HFFc6 (cell line): ENCODE results near the gene THEM5. TPM values are rescaled to one million over a fixed set of nuclear protein-coding genes. Genes with fewer than 3 reads are reported as not detected.
"Not testable (repeated sequence)": the region's sequence is repeated elsewhere in the genome, so short reads cannot be mapped to it uniquely, and the experiment has no call there.

ENCODE experiments used
- DNase-seq: peaks from one replicate; pipeline ENCODE4 v3.0.0-alpha.2; 2018
- H3K27ac Mint-ChIP-seq: 2 replicates; pipeline ENCODE4 v1.8.0; 2020; ENCODE audit warnings: mild to moderate bottlenecking, mixed read lengths
- H3K27me3 Mint-ChIP-seq: 2 replicates; pipeline ENCODE4 v1.8.0; 2021; ENCODE audit warnings: mild to moderate bottlenecking, moderate library complexity, mixed read lengths; ENCODE audit not compliant: insufficient read depth
- H3K36me3 Mint-ChIP-seq: 2 replicates; pipeline ENCODE4 v1.8.0; 2021; ENCODE audit warnings: low read depth, mixed read lengths
- H3K4me1 Mint-ChIP-seq: 2 replicates; pipeline ENCODE4 v1.8.0; 2020; ENCODE audit warnings: low read depth, mixed read lengths
- H3K4me3 Mint-ChIP-seq: 2 replicates; pipeline ENCODE4 v1.8.0; 2020; ENCODE audit warnings: mild to moderate bottlenecking, moderate library complexity, mixed read lengths
- H3K9me3 Mint-ChIP-seq: 2 replicates; pipeline ENCODE4 v1.8.0; 2020; ENCODE audit warnings: mild to moderate bottlenecking, mixed read lengths
- long read RNA-seq: library from polyadenylated mRNA; unstranded; transcript quantifications from one replicate; pipeline ENCODE4 v2.0.0, GENCODE V29; 2019
- total RNA-seq, 6 experiments: library from RNA; stranded (reverse); fragmentation: NEBNext Ultra II Directional; extraction: Animal tissue kit (Norgen Biotek cat#: 25700); gene quantifications; 2 replicates in 1 of 6; 3 replicates in 5 of 6; pipeline ENCODE4 v1.2.3, GENCODE V29; 2021
- TF ChIP-seq, protein P1 (sequence below): fragments of 200-600 bp; sonication (generic); IDR thresholded peaks from 2 replicates; pipeline ENCODE4 v1.5.0; 2021; ENCODE audit warnings: antibody characterized with exemption, mild to moderate bottlenecking

THEM5 gene, protein sequence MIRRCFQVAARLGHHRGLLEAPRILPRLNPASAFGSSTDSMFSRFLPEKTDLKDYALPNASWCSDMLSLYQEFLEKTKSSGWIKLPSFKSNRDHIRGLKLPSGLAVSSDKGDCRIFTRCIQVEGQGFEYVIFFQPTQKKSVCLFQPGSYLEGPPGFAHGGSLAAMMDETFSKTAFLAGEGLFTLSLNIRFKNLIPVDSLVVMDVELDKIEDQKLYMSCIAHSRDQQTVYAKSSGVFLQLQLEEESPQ
- not detected for total RNA-seq
- long read RNA-seq, result 0 reads

DNA sequence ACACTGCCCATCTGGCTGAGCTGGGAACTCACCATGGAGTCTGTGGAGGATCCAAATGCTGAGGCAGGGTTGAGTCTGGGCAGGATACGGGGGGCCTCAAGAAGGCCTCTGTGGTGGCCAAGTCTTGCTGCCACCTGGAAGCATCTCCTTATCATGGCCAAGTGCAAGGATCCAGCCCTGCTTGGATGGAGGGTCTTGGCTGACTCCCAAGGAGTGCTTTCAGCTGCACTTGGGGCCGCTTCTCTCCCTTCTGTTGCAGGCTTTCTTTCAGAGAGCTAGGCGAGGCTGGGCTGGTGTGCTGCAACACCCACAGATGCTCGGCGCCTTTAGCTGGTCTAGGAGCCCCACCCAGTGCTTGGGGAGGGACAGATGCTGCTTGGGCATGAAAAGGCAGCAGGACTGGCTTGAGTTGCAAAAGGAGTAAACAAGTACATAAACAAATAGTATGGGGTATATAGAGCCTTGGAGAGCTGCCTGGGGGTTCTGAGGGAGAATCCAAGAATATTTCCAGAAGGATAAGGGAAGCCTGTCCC, at the start of gene THEM5:
TSS of gene THEM5 (minus strand) at position 302 of the 533 bp plus-strand sequence. CDS start at position 155, 147 bp downstream.
- Mint-ChIP-seq H3K27me3 (peaks cover 41% of the 10 kb centered on the region), H3K4me3 (no peak within 1 kb of the TSS), H3K9me3 (no peaks in the 10 kb centered on the region), H3K27ac (no peak within 1 kb of the TSS), H3K36me3 (no peaks in the 10 kb centered on the region), H3K4me1 (peaks cover 15% of the 10 kb centered on the region)
- TF ChIP-seq, protein P1, sequence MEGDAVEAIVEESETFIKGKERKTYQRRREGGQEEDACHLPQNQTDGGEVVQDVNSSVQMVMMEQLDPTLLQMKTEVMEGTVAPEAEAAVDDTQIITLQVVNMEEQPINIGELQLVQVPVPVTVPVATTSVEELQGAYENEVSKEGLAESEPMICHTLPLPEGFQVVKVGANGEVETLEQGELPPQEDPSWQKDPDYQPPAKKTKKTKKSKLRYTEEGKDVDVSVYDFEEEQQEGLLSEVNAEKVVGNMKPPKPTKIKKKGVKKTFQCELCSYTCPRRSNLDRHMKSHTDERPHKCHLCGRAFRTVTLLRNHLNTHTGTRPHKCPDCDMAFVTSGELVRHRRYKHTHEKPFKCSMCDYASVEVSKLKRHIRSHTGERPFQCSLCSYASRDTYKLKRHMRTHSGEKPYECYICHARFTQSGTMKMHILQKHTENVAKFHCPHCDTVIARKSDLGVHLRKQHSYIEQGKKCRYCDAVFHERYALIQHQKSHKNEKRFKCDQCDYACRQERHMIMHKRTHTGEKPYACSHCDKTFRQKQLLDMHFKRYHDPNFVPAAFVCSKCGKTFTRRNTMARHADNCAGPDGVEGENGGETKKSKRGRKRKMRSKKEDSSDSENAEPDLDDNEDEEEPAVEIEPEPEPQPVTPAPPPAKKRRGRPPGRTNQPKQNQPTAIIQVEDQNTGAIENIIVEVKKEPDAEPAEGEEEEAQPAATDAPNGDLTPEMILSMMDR, result no peak
- DNase-seq, result no peak

DNA sequence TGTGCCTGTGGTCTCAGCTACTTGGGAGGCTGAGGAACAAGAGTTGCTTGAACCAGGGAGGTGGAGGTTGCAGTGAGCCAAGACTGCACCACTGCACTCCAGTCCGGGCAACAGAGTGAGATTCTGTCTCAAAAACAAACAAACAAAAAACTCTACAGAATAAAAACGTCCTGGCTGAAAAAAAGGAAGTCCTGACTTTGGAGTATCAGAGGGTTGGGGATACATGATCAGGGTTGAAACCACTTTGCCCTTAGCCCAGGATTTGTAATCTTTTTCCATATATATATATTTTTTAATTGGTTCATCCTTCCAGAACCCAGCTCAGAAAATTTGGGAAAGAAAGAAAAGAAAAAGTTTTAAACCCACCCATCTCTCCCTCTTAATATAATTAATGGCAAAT, 49.3 kb upstream of the THEM5 start:
- peaks cover 44% of the 10 kb centered on the region for H3K36me3 Mint-ChIP-seq
- H3K4me1 Mint-ChIP-seq, result peaks cover 26% of the 10 kb centered on the region
- no peak overlapping the region for H3K27ac Mint-ChIP-seq
- TF ChIP-seq, protein P1, result no peak
- peaks cover 35% of the 10 kb centered on the region for H3K9me3 Mint-ChIP-seq
- H3K4me3 Mint-ChIP-seq, result no peak overlapping the region
- DNase-seq, result no peak
- H3K27me3 Mint-ChIP-seq, result no peaks in the 10 kb centered on the region; the same call in 1 of the 2 replicates

DNA sequence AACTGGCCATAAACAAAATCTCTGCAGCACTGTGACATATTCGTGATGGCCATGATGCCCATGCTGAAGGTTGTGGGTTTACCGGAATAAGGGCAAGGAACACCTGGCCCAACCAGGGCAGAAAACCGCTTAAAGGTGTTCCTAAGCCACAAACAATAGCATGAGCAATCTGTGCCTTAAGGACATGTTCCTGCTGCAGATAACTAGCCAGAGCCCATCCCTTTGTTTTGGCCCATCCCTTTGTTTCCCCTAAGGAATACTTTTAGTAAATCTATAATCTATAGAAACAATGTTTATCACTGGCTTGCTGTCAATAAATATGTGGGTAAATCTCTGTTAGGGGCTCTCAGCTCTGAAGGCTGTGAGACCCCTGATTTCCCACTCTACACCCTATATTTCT, 47.3 kb upstream of the THEM5 start:
- Mint-ChIP-seq H3K9me3 (peaks cover 25% of the 10 kb centered on the region), H3K4me1 (peaks cover 25% of the 10 kb centered on the region), H3K36me3 (peaks cover 33% of the 10 kb centered on the region)
- H3K27ac Mint-ChIP-seq, H3K4me3 Mint-ChIP-seq, DNase-seq, H3K27me3 Mint-ChIP-seq: not testable (repeated sequence)

DNA sequence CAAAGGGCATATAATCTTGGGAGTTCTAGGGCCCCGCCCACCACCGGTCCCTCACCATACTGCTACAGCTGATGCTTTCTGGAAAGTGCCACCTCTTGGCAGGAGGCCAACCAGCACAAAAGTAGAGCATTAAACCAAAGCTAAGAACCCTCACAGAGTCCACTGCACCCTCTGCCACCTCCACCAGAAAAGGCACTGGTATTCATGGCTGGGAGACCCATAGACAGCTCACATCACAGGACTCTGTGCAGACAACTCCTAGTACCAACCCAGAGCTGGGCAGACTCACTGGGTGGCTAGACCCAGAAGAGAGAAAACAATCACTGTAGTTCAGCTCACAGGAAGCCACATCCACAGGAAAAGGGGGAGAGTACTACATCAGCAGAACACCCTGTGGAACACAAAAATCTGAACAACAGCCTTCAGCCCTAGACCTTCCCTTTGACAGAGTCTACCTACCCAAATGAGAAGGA, 45.0 kb upstream of the THEM5 start:
- DNase-seq, result peak; percentile 8
- Mint-ChIP-seq H3K4me3 (no peak overlapping the region), H3K36me3 (peaks cover 29% of the 10 kb centered on the region), H3K9me3 (peaks cover 25% of the 10 kb centered on the region), H3K4me1 (peaks cover 12% of the 10 kb centered on the region), H3K27ac (no peak overlapping the region; the same call in 1 of the 2 replicates), H3K27me3 (peaks cover under 1% of the 10 kb centered on the region; the same call in 1 of the 2 replicates)
- TF ChIP-seq, protein P1, result no peak

DNA sequence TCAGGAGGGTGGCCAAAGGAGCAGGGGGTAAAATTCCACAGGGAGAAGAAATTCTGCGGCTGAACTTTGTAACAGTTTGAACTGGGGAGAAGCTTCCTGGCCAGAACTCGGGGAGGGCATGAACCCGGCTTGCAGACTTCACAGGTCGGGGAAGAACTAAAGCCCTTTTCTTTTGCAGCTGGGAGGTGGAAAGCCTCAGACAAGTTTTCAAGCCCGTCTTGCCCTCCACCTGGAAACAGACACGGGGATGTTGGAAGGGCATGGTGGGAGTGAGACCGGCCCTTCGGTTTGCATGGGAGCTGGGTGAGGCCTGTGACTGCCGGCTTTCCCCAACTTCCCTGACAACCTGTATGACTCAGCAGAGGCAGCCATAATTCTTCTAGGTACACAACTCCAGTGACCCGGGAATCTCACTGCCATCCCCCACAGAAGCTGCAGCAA, 44.5 kb upstream of the THEM5 start:
- H3K27me3 Mint-ChIP-seq, result peaks cover 3% of the 10 kb centered on the region; the same call in 1 of the 2 replicates
- H3K36me3 Mint-ChIP-seq, result peaks cover 35% of the 10 kb centered on the region
- TF ChIP-seq, protein P1, result no peak
- peaks cover 18% of the 10 kb centered on the region for H3K4me1 Mint-ChIP-seq
- H3K4me3 Mint-ChIP-seq, result no peak overlapping the region
- H3K27ac Mint-ChIP-seq, result no peak overlapping the region
- DNase-seq, result no peak
- H3K9me3 Mint-ChIP-seq, result peaks cover 25% of the 10 kb centered on the region
